Measurements from ENCODE around the gene GDAP1L1. TPM values are rescaled to one million over a fixed set of nuclear protein-coding genes. Genes with fewer than 3 reads are reported as not detected.
"Not testable (repeated sequence)": the region's sequence is repeated elsewhere in the genome, so short reads cannot be mapped to it uniquely, and the experiment has no call there.

GDAP1L1 gene
- total RNA-seq, 4 donors from 2014 or later: 0.41 TPM; not detected in 3

DNA sequence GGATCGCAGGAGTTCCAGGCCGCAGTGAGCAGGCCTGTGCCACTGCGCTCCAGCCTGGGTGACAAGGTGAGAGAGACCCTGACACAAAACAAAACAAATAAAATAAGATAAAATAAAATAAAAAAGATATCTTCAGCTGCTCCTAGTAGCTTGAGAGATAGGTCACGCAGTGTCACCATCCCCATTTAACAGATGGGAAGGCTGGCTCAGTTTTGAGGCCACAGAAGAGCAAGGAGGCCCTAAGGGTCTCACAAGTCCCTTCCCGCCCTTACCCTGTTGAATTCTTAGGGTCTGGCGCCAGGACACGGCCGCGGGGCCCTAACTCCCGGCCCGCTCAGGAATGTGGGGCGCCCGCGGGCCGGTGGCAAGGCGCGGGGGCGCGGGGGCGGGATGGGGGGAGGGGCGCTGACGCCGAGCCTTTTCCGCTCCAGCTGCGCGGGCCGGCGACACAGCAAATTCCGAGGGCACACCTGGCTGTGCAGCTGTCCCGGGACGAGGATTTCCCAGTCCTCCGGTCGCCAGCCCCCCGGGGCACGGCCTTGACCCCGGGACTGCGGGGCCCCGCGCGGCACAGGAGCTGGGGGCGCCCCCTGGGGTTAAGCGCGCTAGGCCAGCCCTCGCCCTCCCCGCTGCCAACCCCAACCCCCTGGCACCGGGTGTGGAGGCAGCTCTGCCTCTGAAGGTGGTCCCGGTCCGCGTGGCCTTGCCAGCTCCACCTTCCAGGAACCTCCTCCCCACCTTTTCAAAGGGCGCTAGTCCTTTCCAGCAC, 79.5 kb downstream of the GDAP1L1 start:
- Histone ChIP-seq H3K4me1 (no peaks in the 10 kb centered on the region), H3K27ac (no peak overlapping the region), H3K9me3 (no peaks in the 10 kb centered on the region), H3K4me3 (peak overlapping the region in 1 of 2 donors; percentile 11), H3K36me3 (no peaks in the 10 kb centered on the region), H3K27me3 (no peaks in the 10 kb centered on the region)
- no peak for DNase-seq
- TF ChIP-seq CTCF (IDR thresholded peaks at IDR 0.05) (no peak), POLR2A (IDR thresholded peaks at IDR 0.05) (no peak)
- intact Hi-C loops (cut with DNase I; ENCODE audit: low total_unique reads): loop anchor here (10.0 kb wide), 1 partner anchor 248 kb away; no protein-coding TSS in a partner anchor

- not testable (repeated sequence) for DNase-seq, H3K27ac ChIP-seq, H3K36me3 ChIP-seq, H3K9me3 ChIP-seq, H3K27me3 ChIP-seq, H3K4me1 ChIP-seq, H3K4me3 ChIP-seq
- intact Hi-C loops (cut with DNase I; ENCODE audit: low total_unique reads): loop anchor here (10.0 kb wide), 1 partner anchor 247 kb away; no protein-coding TSS in a partner anchor
Measured at GRCh38 chr20:44327748-44328147, 80.6 kb downstream of the GDAP1L1 start.

GRCh38 chr20:44328428-44328827, 81.3 kb downstream of the GDAP1L1 start:
- Histone ChIP-seq H3K27me3 (no peaks in the 10 kb centered on the region), H3K27ac (no peak overlapping the region), H3K4me3 (no peak overlapping the region), H3K36me3 (no peaks in the 10 kb centered on the region), H3K9me3 (no peaks in the 10 kb centered on the region), H3K4me1 (no peaks in the 10 kb centered on the region)
- DNase-seq: no peak
- TF ChIP-seq POLR2A (IDR thresholded peaks at IDR 0.05) (no peak), CTCF (IDR thresholded peaks at IDR 0.05) (no peak)
- intact Hi-C loops (cut with DNase I; ENCODE audit: low total_unique reads): loop anchor here (10.0 kb wide), 1 partner anchor 246 kb away; no protein-coding TSS in a partner anchor

Other genes with a start within 250 kb of the GDAP1L1 start
- gene JPH2, start 60.1 kb upstream of the GDAP1L1 start, total RNA-seq: 100 to 1,000 TPM in 1 of 4 donors, 10 to 100 TPM in 3; 17.6 to 133 (median 61.2) TPM
- gene OSER1, start 36.5 kb upstream of the GDAP1L1 start, total RNA-seq: 10 to 100 TPM; 33.8 to 76.2 (median 46.0) TPM
- gene FITM2, start 63.9 kb downstream of the GDAP1L1 start, total RNA-seq: 1 to 10 TPM; 1.2 to 9.8 (median 6.7) TPM
- not detected for gene R3HDML, start 89.7 kb downstream of the GDAP1L1 start, total RNA-seq
- gene HNF4A, start 108.4 kb downstream of the GDAP1L1 start, total RNA-seq: under 1 TPM in 2 of 4 donors, not detected in 2; under 0.01 to 0.26 TPM
- 10 to 100 TPM in 2 of 4 donors, 1 to 10 TPM in 2; 4.9 to 18.2 (median 10.0) TPM for gene TTPAL, start 228.6 kb downstream of the GDAP1L1 start, total RNA-seq

All from uterus (tissue), 4 donors.